HG02973 (cell line): Measurements from ENCODE around the gene MORN1.

Source experiments
- ATAC-seq: cut with Tn5 transposase; IDR thresholded peaks from one replicate; pipeline ENCODE4 v1.9.1; 2021; ENCODE audit warnings: moderate library complexity; ENCODE audit not compliant: unreplicated experiment

The MORN1 gene

DNA sequence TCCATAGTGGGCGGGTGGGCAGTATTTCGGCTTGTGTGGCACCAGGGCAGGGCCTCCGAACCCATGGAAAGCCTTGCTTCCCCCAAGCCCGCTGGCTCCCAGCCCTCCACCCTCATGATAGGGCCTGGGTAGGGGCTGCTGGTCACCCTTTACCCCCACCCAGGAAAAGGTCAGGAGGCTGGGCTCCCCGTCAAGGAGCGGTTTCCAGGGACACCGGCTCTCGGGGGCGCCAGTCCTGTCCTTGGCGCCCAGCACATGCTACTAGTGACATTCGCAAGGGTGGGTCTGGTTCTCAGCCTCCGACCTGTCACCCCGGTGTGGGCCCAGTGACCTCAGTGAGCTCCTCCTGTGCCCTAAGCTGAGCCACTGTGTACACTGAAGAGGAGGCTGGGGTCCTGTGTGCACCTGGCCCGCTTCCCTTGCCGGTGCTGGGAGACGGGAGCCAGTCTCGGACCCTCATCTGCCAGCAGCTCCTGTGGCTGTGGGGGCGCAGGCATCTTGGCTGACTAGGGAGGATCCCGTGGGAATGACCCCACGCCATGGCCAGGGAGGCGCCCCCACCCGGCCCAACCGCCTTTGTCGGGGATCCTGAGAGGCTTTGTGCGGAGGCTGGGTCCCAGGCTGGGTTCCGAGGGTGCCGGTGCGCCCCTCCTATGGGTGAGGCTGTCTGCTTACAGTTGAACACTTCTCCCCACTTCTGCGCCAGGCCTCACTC lies 108.6 kb downstream of the MORN1 start:
- ATAC-seq: no peak

DNA sequence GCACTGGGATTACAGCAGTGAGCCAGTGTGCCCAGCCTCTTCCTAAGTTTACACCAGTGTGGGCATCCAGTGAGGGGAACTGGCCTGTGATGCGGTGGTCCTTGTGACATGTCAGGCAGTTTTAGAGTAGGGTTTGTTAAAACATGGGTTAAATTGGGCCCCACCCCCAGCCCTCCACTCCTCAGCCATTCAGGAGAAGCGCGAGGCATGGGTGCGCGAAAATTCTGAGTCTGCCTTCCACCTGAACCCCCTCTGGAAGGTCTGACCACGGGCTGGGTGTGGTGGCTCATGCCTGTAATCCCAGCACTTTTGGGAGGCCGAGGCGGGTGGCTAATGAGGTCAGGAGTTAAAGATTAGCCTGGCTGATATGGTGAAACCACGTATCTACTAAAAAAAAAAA lies 111.5 kb downstream of the MORN1 start:
- ATAC-seq: no peak

DNA sequence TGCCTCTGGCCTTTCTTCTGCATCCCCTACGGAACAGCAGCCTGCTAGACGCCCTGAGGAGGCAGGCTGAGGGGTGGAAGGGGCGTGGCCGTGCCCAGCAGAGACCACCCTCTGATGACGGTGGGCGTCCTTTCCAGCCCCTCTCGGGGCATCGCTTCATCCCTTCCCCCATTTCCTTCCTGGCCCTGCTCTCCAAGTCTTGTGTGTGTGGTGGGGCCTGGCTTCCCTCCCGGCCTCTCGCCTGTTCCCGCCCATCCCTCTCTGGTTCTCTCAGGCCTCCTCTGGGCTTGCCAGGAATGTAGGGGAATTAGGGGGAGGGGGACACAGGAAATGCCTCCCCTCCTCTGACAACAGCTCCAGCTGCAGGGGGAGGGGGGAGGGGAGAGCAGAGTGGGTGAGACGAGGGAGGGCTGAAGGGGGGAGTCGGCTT lies 112.1 kb downstream of the MORN1 start:
- no peak for ATAC-seq

DNA sequence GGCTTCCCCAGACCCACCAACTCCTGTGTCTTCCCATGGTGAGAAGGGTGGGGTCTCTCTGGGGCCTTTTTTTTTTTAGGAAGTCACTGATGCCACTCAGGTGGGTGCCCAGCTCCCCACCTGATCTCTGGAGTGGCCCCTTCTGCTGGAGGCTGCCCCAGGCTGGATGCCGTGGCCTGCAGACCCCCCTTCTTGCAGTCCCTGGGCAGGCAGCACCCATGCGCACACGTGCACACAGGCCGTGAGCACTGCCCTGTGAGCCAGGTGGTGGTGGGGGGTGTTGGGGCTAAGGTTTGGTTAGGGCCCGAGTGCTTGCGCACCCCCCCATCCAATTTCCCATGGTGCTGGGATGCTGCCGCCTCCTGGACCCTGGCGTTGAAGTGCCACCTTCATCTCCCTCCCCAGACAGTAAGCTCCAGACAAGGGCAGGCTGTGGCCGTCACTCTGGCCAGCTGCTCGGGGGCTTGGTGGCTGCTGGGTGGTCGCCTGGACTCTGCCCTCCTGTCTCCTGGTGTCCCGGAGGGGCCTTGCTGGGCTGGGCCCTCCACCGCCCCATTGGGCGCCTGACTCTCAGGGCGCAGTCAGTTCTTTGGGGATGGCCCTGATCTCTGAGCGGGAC lies 112.7 kb downstream of the MORN1 start:
- no peak for ATAC-seq

DNA sequence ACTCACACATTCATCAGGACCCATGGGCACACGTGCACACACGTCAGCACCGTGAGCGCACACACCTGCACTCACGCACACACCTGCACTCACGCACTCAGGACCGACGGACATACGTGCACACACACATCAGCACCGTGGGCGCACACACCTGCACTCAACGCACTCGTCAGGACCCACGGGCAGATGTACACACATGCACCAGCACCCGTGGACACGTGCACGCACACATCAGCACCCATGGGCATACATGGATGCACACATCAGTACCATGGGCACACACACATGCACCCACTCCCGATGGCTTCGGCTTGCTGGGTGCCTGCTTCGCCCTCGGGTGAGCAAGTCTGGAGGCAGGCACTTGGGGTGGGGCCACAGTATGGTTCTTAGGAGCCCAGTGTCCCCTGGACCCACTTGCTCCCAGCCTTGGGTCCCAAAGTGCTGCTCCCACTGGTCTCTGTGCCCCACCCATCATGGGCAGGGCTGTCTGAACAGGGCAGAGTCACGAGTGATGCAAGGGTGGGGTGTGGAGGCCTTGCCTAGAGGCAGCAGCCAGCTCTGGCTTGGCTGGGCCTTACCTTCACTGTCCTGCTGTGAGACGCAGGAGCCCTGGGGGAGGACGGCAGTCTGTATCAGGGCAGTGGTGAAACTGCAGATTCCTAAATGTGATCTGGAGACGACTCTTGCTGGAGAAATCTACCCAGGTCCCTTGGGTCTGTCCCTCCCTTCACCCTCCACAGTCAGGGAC lies 113.4 kb downstream of the MORN1 start:
- ATAC-seq: no peak

DNA sequence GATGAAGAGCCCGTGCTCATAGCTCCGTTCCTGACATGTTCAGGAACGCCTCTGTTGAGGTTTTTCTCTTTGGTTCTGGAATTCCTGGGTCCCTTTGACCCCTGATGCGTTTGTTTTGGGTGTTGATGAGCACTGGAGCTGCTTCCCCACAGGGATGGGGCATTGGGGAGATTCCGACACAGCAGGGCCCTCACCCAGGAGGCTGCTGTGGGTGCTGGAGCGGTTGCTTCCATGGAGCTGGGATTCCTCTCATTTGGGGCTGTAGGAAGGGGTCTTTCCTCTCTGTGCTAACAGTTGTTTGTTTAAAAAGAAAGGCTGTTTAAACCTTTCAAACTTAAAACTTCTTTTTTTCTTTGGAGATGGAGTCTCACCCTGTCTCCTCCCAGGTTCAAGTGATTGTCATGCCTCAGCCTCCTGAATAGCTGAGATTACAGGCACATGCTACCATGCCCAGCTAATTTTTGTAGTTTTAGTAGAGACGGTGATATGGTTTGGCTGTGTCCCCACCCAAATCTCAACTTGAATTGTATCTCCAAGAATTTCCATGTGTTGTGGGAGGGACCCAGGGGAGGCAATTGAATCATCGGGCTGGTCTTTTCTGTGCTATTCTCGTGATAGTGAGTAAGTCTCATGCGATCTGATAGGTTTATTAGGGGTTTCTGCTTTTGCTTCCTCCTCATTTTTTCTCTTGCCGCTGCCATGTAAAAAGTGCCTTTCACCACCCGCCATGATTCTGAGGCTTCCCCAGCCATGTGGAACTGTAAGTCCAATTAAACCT lies 114.4 kb downstream of the MORN1 start:
- ATAC-seq: no peak

DNA sequence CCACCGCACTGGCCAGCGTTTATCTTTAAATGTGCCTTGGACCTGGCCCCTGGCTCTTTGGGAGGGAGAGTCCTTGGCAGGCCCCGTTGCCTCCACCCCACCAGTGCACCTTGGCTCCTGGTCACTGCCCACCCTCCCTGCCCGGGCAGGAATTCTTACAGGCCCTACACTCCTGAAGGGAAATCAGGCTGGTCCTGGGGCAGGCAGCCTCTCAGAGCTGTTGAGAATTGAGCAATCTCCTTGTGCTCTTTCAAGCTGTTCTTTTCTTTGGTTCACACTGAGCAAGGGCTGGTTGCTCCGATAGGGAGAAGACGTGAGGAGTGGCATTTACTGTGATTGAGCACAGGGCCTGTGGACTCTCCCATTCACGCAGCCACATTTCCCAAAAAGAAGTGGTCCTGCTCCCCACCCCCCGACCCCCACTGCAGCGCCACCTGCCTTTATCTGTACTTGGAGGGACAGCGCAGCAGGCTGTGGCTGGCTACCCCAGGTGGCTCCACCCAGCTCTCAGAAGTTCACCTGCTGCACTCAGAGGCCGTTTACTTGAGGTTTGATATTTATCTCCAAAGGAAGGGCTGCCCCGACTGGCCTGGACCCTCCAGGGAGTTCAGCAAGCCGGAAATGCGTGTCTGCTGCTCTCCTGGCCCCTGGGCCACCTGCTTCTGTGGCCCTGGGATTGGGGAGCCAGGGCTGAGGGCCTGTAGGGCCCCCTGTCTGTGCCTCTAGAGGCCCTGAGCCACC lies 115.4 kb downstream of the MORN1 start:
- no peak for ATAC-seq

DNA sequence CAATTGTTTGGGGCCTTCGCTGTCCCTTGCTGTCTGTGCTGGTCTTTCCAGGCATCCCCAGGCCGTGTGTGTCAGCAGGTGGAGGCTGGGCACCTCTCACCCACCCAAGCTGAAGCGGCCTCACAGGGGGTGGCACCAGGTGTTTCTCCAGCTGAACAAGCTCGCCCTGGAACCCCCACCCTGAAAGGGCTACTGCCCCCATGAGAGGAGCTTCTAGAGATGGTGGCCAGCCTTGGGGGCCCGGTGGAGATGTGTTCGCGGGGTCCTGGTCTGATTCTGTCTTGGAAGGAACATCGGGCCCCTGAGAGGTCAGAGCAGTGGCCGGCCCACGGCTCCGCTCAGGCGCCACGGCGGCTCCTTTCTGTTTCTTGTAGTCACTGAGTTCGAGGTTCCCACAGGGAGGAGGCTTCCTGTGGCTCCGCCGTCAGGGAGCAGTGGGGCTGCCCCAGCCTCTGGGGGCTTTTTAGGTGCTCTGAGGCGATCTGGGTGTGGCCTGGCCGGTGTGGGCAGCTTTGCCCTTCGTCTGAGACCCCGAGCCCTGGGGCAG lies 116.4 kb downstream of the MORN1 start:
- no peak for ATAC-seq

DNA sequence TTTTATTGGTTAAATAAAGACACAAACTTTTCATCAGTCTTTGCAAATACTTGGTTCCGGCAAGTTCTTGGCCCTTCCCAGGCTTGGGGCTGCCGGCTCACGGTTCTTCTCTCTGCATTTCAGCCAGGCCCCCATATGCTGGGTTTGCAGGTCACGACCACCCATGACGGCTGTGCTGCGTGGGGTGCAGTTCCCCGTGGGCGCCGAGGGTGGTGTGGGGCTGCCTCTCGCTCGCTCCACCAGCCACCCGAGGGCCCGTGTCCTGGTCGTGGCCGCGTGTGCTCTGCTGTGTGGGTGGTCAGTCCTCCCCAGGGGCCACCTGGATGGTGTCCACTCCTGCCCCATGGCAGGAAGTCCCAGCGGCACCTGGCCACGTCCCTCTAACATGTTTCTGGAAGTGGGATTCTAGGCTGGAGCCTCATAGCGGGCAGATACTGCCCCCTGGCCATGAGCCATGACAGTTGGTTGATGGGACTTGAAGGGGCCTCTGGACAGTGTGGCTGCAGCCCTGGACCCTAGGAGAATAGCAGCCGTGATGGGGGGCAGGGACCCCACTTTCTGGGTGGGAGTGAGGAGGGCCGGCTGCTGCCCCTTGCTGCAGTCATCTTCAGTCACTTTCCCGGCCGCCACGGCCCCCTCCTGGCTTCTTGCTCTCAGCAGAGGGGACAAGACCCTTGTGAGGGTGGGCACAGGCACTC lies 117.0 kb downstream of the MORN1 start:
- no peak for ATAC-seq

DNA sequence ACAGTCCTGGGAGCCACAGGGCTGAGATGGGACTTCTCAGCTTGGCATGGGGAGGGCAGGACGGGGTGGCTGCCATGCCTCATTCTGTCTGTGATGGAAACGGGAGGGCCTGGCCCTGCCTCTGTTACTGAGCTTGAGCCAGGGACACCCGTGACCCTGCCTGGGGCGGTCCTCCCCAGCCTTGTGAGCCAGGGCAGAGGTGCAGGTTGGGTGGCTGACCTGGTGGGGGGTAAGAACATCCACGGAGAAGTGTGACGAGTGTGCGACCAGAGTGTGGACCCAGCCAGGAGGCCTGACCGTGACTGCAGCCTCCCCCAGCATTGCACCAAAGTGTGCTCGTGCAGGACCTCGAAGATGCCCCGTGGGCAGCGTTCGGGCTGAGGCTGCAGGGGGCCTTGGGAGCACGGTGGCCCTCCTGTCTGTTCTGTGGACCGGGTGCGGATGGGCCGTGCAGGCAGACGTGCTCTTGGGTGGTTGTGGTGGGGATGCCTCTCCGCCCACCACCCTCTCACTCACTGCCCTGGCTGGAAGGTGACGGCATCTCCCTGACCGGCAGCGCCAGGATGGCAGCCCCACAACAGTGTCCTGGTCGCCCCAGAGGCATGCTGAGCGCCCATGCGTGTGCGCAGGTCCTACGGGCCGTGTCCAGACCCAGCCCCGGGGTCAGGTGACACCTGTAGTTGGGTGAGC lies 117.8 kb downstream of the MORN1 start:
- ATAC-seq: no peak

DNA sequence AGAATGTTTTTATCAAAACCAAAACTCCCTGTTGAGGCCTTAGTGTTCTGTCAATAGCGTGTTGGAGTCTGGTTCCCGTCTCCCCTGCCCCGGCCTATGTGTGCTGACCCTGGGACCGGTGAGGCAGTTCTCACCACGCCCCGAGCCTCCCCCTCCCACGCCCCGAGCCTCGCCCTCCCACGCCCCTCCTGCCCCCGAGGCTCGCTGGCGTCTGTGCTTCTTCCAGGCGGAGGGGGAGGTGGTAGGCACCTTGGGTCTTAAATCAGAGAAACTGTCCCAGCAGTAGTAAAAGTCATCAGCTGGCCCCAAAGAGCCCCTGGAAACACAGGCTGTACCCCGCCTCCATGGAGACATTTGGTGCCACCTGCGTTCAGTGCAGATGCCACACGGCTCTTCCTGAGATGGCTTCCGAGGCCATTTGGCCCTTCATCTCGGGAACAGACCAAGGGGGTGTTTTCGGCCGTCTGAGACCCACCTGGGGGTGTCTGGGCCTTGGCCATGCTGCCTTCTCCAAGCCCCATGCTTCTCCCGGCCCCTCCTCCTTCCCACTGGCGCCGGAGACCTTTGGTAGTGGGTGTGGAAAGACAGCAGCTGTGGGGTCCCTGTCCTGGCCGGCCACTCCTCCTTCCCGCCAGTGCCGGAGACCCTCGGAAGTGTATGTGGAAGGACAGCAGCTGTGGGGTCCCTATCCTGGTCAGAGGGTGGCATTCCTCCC lies 118.5 kb downstream of the MORN1 start:
- ATAC-seq: no peak

DNA sequence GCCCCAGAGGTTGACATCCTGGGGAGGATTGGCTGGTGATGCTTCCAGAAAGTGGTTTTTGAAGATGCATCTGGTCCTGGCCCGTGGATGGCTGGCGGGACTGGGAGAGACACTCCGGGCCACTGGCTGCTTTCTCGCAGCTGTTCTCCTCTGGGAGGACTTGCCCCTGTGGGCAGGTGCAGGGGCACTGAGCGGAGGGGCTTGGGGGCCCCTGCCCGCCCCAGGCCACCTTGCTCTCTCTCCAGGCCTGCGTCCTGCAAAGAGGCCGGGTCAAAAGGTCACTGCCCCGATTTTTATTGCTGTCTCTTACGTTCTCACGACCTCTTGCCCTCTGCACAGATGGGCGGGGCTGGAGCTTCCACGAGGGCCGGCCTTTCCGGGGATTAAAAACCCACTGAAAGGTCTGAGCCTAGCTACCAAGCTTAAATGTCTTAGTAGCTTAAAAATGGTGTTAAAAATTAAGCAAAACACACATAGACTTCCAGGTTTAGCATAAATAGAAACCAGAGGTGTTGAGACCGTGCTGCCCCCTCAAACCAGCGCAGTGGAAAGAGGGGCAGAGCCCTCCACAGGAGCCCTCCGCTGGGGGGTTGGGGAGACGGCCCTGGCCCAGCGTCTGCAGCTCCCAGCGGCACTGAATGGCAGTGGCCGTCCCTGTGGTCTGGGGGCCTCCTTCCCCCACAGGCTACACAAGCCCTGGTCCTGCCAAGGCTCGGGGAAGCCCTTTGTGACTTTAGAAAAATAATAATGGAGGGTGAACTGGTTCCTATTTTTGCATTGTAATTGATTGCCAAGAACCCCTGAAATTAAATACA lies 119.3 kb downstream of the MORN1 start:
- no peak for ATAC-seq
